GM12892 (cell line): ENCODE measurements around the gene RBM7.

ENCODE experiments used
- DNase-seq: peaks from one replicate; pipeline ENCODE4 v3.0.0; 2011; ENCODE audit not compliant: insufficient read length
- FAIRE-seq: peaks from 2 replicates; lab custom pipeline; 2011; peaks lifted over from hg19 to GRCh38; lab: Jason Lieb, UNC
- POLR2A ChIP-seq: IDR thresholded peaks from 2 replicates; pipeline ENCODE4 v1.6.1; 2011; ENCODE audit warnings: low read depth, low read length, control low read depth
- POLR2AphosphoS5 ChIP-seq: IDR thresholded peaks from 2 replicates; pipeline ENCODE4 v1.6.1; 2011; ENCODE audit warnings: low read depth, low read length, control low read depth
- TAF1 ChIP-seq: IDR thresholded peaks from 2 replicates; pipeline ENCODE4 v1.6.1; 2011; ENCODE audit warnings: low read depth, mild to moderate bottlenecking, control low read depth, low read length, borderline replicate concordance

The RBM7 gene

GRCh38 chr11:114398303-114398920 lies 2.1 kb upstream of the RBM7 start:
- no peak for DNase-seq
- TF ChIP-seq POLR2AphosphoS5 (no peak), TAF1 (no peak), POLR2A (no peak)
- no peak for FAIRE-seq

DNA sequence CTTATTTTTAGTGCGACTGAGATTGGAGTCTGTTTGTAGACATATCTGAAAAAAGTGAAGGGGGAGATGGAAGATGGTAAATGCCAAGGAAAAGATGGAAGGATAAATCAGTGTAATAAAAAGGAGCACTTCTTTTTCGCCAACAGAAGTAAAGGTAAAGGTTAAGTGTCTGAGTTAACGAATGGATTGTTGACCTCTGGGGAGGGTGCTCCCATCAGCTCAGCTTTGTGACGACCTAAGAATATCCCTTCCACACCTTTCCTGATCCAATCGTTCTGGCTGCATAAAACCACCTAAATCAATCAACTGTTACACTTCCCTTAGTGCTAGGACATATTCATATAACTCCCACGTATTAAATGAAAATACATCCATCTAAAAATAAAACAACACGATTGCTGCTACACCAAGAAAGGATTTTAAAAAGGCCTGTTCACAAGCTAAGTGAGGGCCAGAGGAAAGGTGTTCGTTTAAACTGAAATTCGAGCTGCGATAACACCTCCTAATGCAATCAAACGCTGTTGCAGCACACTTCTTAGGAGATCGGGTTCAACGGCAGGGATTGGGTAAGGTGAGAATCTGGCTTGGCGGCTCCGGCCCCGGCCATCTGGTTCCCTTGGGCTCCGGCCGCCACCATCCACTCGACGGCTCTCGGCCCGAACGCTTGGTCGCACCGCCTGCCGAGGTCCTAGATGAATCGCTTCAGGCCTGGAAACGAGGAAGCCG lies 813 bp upstream of the RBM7 start:
- TF ChIP-seq TAF1 (no peak), POLR2A (no peak), POLR2AphosphoS5 (no peak)
- DNase-seq = no peak
- FAIRE-seq = no peak

DNA sequence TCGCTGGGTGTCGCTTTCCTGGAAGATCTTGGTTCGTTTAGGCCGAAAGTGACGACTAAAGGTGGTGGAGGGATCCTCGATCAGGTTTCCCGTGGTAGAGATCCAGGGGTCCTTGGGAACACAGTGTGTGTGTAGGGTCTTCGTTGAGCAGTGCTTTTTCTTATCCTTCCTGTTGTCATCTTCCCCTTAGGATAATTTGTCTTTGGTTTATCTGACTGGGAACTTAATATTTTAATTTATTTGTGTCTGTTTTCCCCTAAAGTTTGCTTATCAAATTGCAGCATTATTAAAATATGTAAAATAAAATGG lies 403 bp downstream of the RBM7 start:
- no peak for FAIRE-seq
- TF ChIP-seq TAF1 (no peak), POLR2AphosphoS5 (no peak), POLR2A (no peak)
- no peak for DNase-seq

GRCh38 chr11:114401311-114401710 lies 845 bp downstream of the RBM7 start:
- FAIRE-seq = peak; percentile 83
- DNase-seq = no peak
- no peak for TF ChIP-seq POLR2A
- TF ChIP-seq TAF1 = no peak
- no peak for TF ChIP-seq POLR2AphosphoS5

DNA sequence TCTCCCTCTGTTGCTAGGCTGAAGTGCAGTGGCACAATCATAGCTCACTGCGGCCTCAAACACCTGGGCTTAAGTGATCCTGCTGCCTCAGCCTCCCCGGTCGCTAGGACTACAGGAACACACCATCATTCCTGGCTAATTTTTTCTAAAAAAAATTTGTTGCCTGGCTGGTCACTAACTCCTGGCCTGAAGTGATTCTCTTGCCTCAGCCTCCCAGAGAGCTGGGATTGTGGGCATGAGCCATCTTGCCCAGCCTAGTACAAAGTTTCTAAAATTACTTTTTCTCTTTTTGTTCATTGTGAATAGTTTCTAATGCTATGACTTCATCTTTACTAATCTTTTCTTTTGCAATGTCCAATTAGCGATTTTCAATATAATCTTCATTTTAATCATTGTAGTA lies 12.5 kb downstream of the RBM7 start:
- TF ChIP-seq POLR2A (no peak), TAF1 (no peak), POLR2AphosphoS5 (no peak)
- FAIRE-seq (no peak), DNase-seq (no peak)

DNA sequence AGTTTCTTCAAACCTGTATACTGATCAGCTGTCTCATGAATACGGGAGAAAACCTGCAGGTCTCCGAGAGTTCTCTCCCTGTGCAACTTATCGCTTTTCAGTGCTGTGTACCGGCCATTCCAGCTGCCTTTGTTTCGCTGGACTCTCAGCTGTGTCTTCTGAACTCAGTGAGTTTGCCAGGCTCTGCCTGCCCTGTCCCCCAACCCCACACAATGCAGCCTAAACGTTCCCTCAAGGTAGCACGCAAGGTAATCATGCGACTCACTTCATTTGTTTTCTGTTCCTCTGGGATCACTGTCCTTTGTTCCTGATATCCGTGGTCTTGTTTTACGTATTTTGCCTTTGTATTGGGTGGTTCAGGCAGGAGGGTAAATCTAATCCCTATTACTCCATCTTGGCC lies 13.5 kb downstream of the RBM7 start:
- TF ChIP-seq TAF1 (no peak), POLR2AphosphoS5 (no peak), POLR2A (no peak)
- FAIRE-seq (peak; percentile 36), DNase-seq (no peak)

DNA sequence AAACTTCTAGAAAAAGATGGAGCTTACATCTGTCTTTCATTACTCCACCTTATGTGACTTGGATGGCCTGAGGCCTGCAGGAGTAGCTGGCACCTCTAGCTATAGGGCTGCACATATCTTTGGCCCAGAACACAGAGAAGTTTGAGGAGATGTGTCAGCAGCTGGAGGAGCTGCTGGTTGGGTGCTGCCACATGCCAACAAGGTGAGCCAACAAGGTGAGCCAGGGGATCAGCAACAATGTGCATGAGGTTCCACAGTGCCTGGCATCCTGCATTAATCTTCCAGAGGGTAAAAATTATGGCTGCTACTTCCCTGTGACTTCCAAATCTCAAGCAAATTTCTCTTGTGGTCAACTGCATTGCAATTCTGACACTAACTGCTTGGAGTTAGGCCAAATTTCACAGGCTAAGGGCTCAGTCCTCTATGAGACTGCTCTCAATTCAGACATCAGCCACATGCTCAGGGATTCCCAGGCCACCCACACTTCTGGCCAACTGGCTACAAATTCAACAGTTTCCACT lies 16.0 kb downstream of the RBM7 start:
- no peak for DNase-seq
- TF ChIP-seq TAF1 (no peak), POLR2AphosphoS5 (no peak), POLR2A (no peak)
- no peak for FAIRE-seq

DNA sequence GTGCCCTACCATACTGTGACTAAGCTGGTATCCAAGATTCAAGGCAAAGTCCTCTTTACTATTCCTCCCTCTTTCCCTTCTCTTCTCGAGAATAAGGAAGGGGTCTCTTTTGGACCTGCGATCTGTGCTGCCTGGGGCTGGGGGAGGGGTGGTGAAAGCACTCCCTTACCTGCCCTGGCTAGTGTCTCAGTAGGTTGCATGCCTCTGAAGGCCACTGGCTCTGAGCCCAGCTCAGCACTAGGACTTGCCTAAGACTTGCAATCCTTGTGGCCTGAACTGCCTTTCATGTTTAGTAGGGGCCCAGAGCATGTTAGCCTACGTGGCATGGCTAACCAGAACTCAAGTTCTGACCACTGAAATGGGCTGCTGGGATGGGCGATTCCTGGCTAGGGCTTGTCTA lies 25.8 kb downstream of the RBM7 start:
- TF ChIP-seq POLR2A (no peak), POLR2AphosphoS5 (no peak), TAF1 (no peak)
- no peak for FAIRE-seq
- no peak for DNase-seq

- DNase-seq (no peak), FAIRE-seq (no peak)
- TF ChIP-seq POLR2A (no peak), TAF1 (no peak), POLR2AphosphoS5 (no peak)
Observed at GRCh38 chr11:114430290-114430689, 29.8 kb downstream of the RBM7 start.

DNA sequence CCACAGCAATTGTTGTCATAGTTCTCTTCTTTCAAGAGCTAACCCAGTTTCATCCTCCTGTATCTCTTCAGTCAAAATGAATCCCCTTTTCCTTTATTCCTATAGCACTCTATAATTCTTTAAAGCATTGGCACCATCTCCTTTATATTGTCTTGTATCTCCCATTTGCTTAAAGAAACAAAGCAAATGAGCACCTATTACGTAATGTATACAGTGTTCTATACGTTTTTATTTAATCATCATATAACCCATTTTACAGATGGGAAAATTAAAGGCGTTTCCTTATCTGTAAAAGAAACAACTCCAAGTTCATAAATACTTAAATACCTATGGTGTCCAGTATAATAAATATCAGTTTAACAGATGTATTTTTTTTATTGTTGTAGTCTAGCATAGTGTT lies 32.4 kb downstream of the RBM7 start:
- FAIRE-seq = no peak
- no peak for TF ChIP-seq TAF1
- TF ChIP-seq POLR2AphosphoS5 = no peak
- no peak for TF ChIP-seq POLR2A
- no peak for DNase-seq

DNA sequence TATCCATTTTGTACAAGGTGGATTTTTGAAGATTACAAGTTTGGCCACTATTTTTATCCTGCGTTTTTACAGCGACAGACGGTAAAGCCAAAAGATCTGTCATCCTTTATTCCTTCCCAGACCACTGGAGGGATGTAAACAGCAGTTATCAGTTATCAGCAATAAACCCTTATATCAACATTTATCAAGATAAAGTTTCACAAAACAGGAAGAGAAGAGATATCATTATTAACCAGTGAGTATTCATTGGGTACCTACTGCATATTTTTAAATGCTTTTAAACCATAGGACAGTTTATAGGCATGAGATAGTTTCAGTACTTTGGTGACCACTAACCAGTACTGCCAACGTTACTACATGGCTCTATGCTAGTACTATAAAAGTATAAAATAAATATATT lies 32.9 kb downstream of the RBM7 start:
- FAIRE-seq (no peak), DNase-seq (no peak)
- TF ChIP-seq TAF1 (no peak), POLR2A (no peak), POLR2AphosphoS5 (no peak)

- no peak for TF ChIP-seq POLR2A
- no peak for TF ChIP-seq TAF1
- TF ChIP-seq POLR2AphosphoS5 = no peak
- FAIRE-seq (no peak), DNase-seq (no peak)
Observed at GRCh38 chr11:114438303-114438702, 37.8 kb downstream of the RBM7 start.
